IMR-90 (cell line): ENCODE data around the gene F13A1. TPM values are rescaled to one million over a fixed set of nuclear protein-coding genes. Genes with fewer than 3 reads are reported as not detected.
A peak's percentile ranks its signal among the peaks of the same experiment; 100 is the strongest.

Source experiments
- ATAC-seq: fragments of 200-7000 bp; cut with Tn5 transposase; 2 replicates; pipeline ENCODE4 v1.9.1; 2020; ENCODE audit warnings: low read depth, mild to moderate bottlenecking, moderate library complexity
- BruUV-seq: library from RNA; stranded (reverse); fragments of 400-500 nt; replicated peaks from 2 replicates; lab custom pipeline; 2021; lab: Mats Ljungman, UMichigan
- CTCF ChIA-PET: fragments of 300-600 bp; formaldehyde crosslinking; extraction: SDS; loops from one replicate; lab custom pipeline; 2021; ENCODE audit warnings: antibody characterized with exemption; lab: Yijun Ruan, JAX
- POLR2A ChIA-PET: fragments of 300-600 bp; sonication (Branson Sonifier 250); formaldehyde crosslinking; loops from one replicate; lab custom pipeline; 2022; ENCODE audit warnings: antibody characterized with exemption; ENCODE audit not compliant: unreplicated experiment; lab: Charles Lee
- DNase-seq: peaks from one replicate; pipeline ENCODE4 v3.0.0; 2013
- H2AFZ ChIP-seq: replicated peaks from 2 replicates; pipeline ENCODE3; 2013; ENCODE audit warnings: low read length, mild to moderate bottlenecking; ENCODE audit not compliant: poor library complexity
- H2AK5ac ChIP-seq: 2 replicates; pipeline ENCODE4 v1.6.1; 2013; ENCODE audit warnings: low read depth, low read length, inconsistent platforms
- H2AK9ac ChIP-seq: replicated peaks from 2 replicates; pipeline ENCODE3; 2013; ENCODE audit warnings: mild to moderate bottlenecking, low read depth, low read length, moderate library complexity; ENCODE audit not compliant: poor library complexity
- H2BK120ac ChIP-seq: 2 replicates; pipeline ENCODE4 v1.6.1; 2013; ENCODE audit warnings: low read depth, low read length, inconsistent platforms
- H2BK15ac ChIP-seq: 3 replicates; pipeline ENCODE4 v1.6.1; 2013; ENCODE audit warnings: low read depth, low read length, inconsistent platforms
- H2BK20ac ChIP-seq: 2 replicates; pipeline ENCODE4 v1.6.1; 2013; ENCODE audit warnings: low read depth, mild to moderate bottlenecking, inconsistent platforms, low read length, moderate library complexity
- H2BK5ac ChIP-seq: 2 replicates; pipeline ENCODE4 v1.6.1; 2013; ENCODE audit warnings: mild to moderate bottlenecking, low read depth, low read length, inconsistent platforms; ENCODE audit not compliant: poor library complexity, severe bottlenecking
- H3K14ac ChIP-seq: replicated peaks from 2 replicates; pipeline ENCODE4 v1.6.1; 2013; ENCODE audit warnings: low read depth, low read length, inconsistent platforms
- H3K18ac ChIP-seq: 2 replicates; pipeline ENCODE4 v1.6.1; 2013; ENCODE audit warnings: low read depth, low read length, control low read depth
- H3K23ac ChIP-seq: 2 replicates; pipeline ENCODE4 v1.6.1; 2013; ENCODE audit warnings: low read depth, low read length, inconsistent platforms
- H3K27ac ChIP-seq: 2 replicates; pipeline ENCODE4 v1.5.1; 2013; ENCODE audit warnings: mild to moderate bottlenecking, control low read depth, low read length; ENCODE audit not compliant: insufficient read depth
- H3K27me3 ChIP-seq: 2 replicates; pipeline ENCODE4 v1.6.1; 2013; ENCODE audit warnings: low read length; ENCODE audit not compliant: control insufficient read depth, insufficient read depth
- H3K36me3 ChIP-seq: 2 replicates; pipeline ENCODE4 v1.6.1; 2013; ENCODE audit warnings: low read length, mixed read lengths; ENCODE audit not compliant: control insufficient read depth, insufficient read depth
- H3K4ac ChIP-seq: 2 replicates; pipeline ENCODE4 v1.6.1; 2013; ENCODE audit warnings: low read depth, low read length, inconsistent platforms
- H3K4me1 ChIP-seq: 2 replicates; pipeline ENCODE4 v1.6.1; 2013; ENCODE audit warnings: low read length, mixed read lengths; ENCODE audit not compliant: control insufficient read depth, insufficient read depth
- H3K4me2 ChIP-seq: 2 replicates; pipeline ENCODE4 v1.6.1; 2013; ENCODE audit warnings: low read depth, mild to moderate bottlenecking, control low read depth, low read length, moderate library complexity
- H3K4me3 ChIP-seq: 2 replicates; pipeline ENCODE4 v1.5.1; 2013; ENCODE audit warnings: low read depth, mild to moderate bottlenecking, control low read depth, low read length, moderate library complexity; ENCODE audit not compliant: insufficient read depth
- H3K56ac ChIP-seq: 2 replicates; pipeline ENCODE4 v1.6.1; 2013; ENCODE audit warnings: low read length, inconsistent platforms; ENCODE audit not compliant: insufficient read depth; ENCODE audit errors: extremely low read depth
- H3K79me1 ChIP-seq, 2 experiments: 2 replicates each; pipeline ENCODE4 v1.6.1; 2013; ENCODE audit warnings: low read length in 2 of 2, inconsistent platforms in 1 of 2, low read depth in 1 of 2
- H3K9ac ChIP-seq: 2 replicates; pipeline ENCODE4 v1.6.1; 2013; ENCODE audit warnings: low read depth, low read length, control low read depth
- H3K9me1 ChIP-seq: 2 replicates; pipeline ENCODE4 v1.6.1; 2013; ENCODE audit warnings: low read length, inconsistent platforms; ENCODE audit not compliant: insufficient read depth
- H3K9me3 ChIP-seq: 2 replicates; pipeline ENCODE4 v1.6.1; 2013; ENCODE audit warnings: low read length; ENCODE audit not compliant: control insufficient read depth, insufficient read depth
- H4K20me1 ChIP-seq: 2 replicates; pipeline ENCODE4 v1.6.1; 2013; ENCODE audit warnings: low read length, inconsistent platforms; ENCODE audit not compliant: insufficient read depth
- H4K5ac ChIP-seq: 2 replicates; pipeline ENCODE4 v1.6.1; 2013; ENCODE audit warnings: mild to moderate bottlenecking, low read depth, low read length, control low read depth
- H4K8ac ChIP-seq, 2 experiments: 2 replicates each; pipeline ENCODE4 v1.6.1; 2013; ENCODE audit warnings: low read depth in 2 of 2, low read length in 2 of 2, control low read depth in 1 of 2, inconsistent platforms in 1 of 2
- H4K91ac ChIP-seq: 2 replicates; pipeline ENCODE4 v1.6.1; 2013; ENCODE audit warnings: low read depth, low read length, inconsistent platforms; ENCODE audit not compliant: insufficient read depth
- BHLHE40 ChIP-seq: fragments of 150-350 bp; IDR thresholded peaks from 2 replicates; pipeline ENCODE4 v1.6.1; 2016; ENCODE audit warnings: mild to moderate bottlenecking, low read depth, low read length
- CEBPB ChIP-seq: IDR thresholded peaks from 2 replicates; pipeline ENCODE4 v1.6.1; 2012; ENCODE audit warnings: low read depth, low read length, improper control_type of control experiment
- CHD1 ChIP-seq: IDR thresholded peaks from 2 replicates; pipeline ENCODE4 v1.6.1; 2012; ENCODE audit warnings: low read depth, low read length, improper control_type of control experiment
- FOS ChIP-seq: fragments of 150-350 bp; IDR thresholded peaks from 2 replicates; pipeline ENCODE4 v1.6.1; 2016; ENCODE audit warnings: low read depth, low read length
- MAFK ChIP-seq: IDR thresholded peaks from 2 replicates; pipeline ENCODE4 v1.6.1; 2012; ENCODE audit warnings: low read depth, low read length, improper control_type of control experiment
- MAZ ChIP-seq: IDR thresholded peaks from 2 replicates; pipeline ENCODE4 v1.6.1; 2012; ENCODE audit warnings: low read depth, mild to moderate bottlenecking, low read length, improper control_type of control experiment, moderate library complexity, borderline replicate concordance
- MXI1 ChIP-seq: IDR thresholded peaks from 2 replicates; pipeline ENCODE4 v1.6.1; 2012; ENCODE audit warnings: low read depth, mild to moderate bottlenecking, low read length, moderate library complexity, borderline replicate concordance
- NFE2L2 ChIP-seq: fragments of 150-350 bp; IDR thresholded peaks from 2 replicates; pipeline ENCODE4 v1.6.1; 2016; ENCODE audit warnings: low read depth, mild to moderate bottlenecking, low read length
- POLR2A ChIP-seq: IDR thresholded peaks from 2 replicates; pipeline ENCODE4 v1.6.1; 2012; ENCODE audit warnings: mild to moderate bottlenecking, low read depth, low read length
- RAD21 ChIP-seq: IDR thresholded peaks from 2 replicates; pipeline ENCODE4 v1.6.1; 2012; ENCODE audit warnings: low read length, improper control_type of control experiment
- RCOR1 ChIP-seq: IDR thresholded peaks from 2 replicates; pipeline ENCODE4 v1.6.1; 2012; ENCODE audit warnings: mild to moderate bottlenecking, low read length, improper control_type of control experiment; ENCODE audit not compliant: insufficient replicate concordance
- RFX5 ChIP-seq: IDR thresholded peaks from 2 replicates; pipeline ENCODE4 v1.8.0; 2012; ENCODE audit warnings: low read depth, mild to moderate bottlenecking, low read length, moderate library complexity
- SMC3 ChIP-seq: fragments of 150-350 bp; IDR thresholded peaks from 2 replicates; pipeline ENCODE4 v1.6.1; 2016; ENCODE audit warnings: low read depth, mild to moderate bottlenecking, antibody characterized with exemption, low read length, moderate library complexity
- WGBS, 2 experiments: methylation state at CpG; one replicate each; pipeline versions ENCODE4 v1.1.5 to v1.1.7; 2013; ENCODE audit warnings: missing lambda C conversion rate in 2 of 2; ENCODE audit not compliant: insufficient read length in 1 of 2; ENCODE audit errors: extremely low coverage in 2 of 2; 5-methylcytosine and 5-hydroxymethylcytosine counted together
- dilution Hi-C: fragments of 300-500 bp; cut with HindIII; formaldehyde crosslinking; loops from one replicate; pipeline ENCODE4 v1.14.3; 2018; ENCODE audit warnings: low sequenced_read_pairs; ENCODE audit not compliant: unreplicated experiment
- in situ Hi-C: fragments of 300-500 bp; cut with MboI; formaldehyde crosslinking; loops from 3 replicates; pipeline ENCODE4 v1.14.3; 2019; ENCODE audit warnings: low sequenced_read_pairs, inconsistent platforms, mixed read lengths
- intact Hi-C: fragments of 100-400 bp; cut with micrococcal nuclease; formaldehyde crosslinking; loops from 2 replicates; pipeline ENCODE4 v1.10.0; 2022
- polyA plus RNA-seq, 3 experiments: library from polyadenylated mRNA; depleted of rRNA; stranded (reverse); fragments of >200 nt; gene quantifications; 2 replicates each; pipeline ENCODE4 v1.2.3, GENCODE V29; 2012; ENCODE audit warnings: low replicate concordance in 1 of 3
- total RNA-seq: library from RNA; depleted of rRNA; stranded (reverse); fragments of >200 nt; gene quantifications from 2 replicates; pipeline ENCODE4 v1.2.3, GENCODE V29; 2012
- TF ChIP-seq, protein P1 (sequence below): fragments of 150-350 bp; IDR thresholded peaks from 2 replicates; pipeline ENCODE4 v1.6.1; 2016; ENCODE audit warnings: low read depth, mild to moderate bottlenecking, low read length, moderate library complexity, borderline replicate concordance
- TF ChIP-seq, protein P2 (sequence below): fragments of 150-350 bp; IDR thresholded peaks from 2 replicates; pipeline ENCODE4 v1.6.1; 2017; ENCODE audit warnings: mild to moderate bottlenecking, antibody characterized with exemption, low read length, low read depth
- TF ChIP-seq, protein P3 (sequence below): conservative IDR thresholded peaks from 2 replicates; pipeline ENCODE4 v1.5.1; 2012; ENCODE audit warnings: mild to moderate bottlenecking, low read depth, low read length, improper control_type of control experiment

F13A1 gene
- total and polyA plus RNA-seq, 2 of the 4 experiments (the other 2 are of a cell fraction) = not detected

DNA sequence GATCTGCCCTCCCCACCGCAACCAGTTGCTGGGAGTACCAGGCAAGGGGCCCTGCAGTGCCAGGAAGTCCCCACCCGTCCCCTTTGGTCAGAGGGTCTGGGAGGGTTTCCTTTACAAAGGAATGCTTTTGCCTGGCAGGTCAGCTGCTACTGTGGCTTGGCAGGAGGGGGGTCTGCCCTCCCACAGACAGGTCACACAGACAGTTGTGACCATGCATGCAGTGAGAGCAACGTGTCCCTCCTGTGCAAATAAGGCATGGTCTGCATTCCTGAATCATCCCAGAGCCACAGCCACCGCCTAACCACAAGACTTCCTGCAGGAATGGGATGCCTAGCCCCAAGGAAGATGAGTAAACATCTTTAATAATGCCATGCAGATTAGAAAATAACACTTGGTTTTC is 439 bp upstream of the F13A1 start:
- Histone ChIP-seq H3K18ac (no peak overlapping the region), H3K56ac (no peak overlapping the region), H4K8ac (no peak overlapping the region), H3K23ac (no peak overlapping the region), H2BK120ac (no peak overlapping the region), H3K79me1 (no peaks in the 10 kb centered on the region), H4K20me1 (no peaks in the 10 kb centered on the region), H4K91ac (no peak overlapping the region), H3K9me1 (no peaks in the 10 kb centered on the region), H3K27me3 (no peaks in the 10 kb centered on the region), H3K9me3 (peaks cover 30% of the 10 kb centered on the region), H2AK9ac (no peak overlapping the region), H2BK5ac (no peak overlapping the region), H4K5ac (no peak overlapping the region), H3K4me2 (no peak overlapping the region), H3K27ac (no peak overlapping the region), H2AFZ (peak overlapping the region; percentile 32), H2AK5ac (no peak overlapping the region), H2BK15ac (no peak overlapping the region), H3K36me3 (no peaks in the 10 kb centered on the region), H3K4ac (no peak overlapping the region), H3K4me1 (no peaks in the 10 kb centered on the region), H3K9ac (no peak overlapping the region), H2BK20ac (no peak overlapping the region), H3K4me3 (no peak overlapping the region), H3K14ac (no peak overlapping the region)
- ATAC-seq = no peak
- in situ Hi-C loops (no loop called here), dilution Hi-C loops (no loop called here), intact Hi-C loops (no loop called here)
- WGBS, 2 experiments = no CpG with 5 or more reads among the region's 4 CpGs
- ChIA-PET CTCF (no interaction called here), POLR2A (no interaction called here)
- no TSS peak for BruUV-seq
- DNase-seq = no peak
- TF ChIP-seq RFX5 (no peak), MAFK (no peak), MXI1 (no peak), CHD1 (no peak), MAZ (no peak), POLR2A (no peak), BHLHE40 (no peak), FOS (no peak), RCOR1 (no peak), NFE2L2 (no peak), CEBPB (no peak), RAD21 (no peak), SMC3 (no peak)
- TF ChIP-seq, protein P1, sequence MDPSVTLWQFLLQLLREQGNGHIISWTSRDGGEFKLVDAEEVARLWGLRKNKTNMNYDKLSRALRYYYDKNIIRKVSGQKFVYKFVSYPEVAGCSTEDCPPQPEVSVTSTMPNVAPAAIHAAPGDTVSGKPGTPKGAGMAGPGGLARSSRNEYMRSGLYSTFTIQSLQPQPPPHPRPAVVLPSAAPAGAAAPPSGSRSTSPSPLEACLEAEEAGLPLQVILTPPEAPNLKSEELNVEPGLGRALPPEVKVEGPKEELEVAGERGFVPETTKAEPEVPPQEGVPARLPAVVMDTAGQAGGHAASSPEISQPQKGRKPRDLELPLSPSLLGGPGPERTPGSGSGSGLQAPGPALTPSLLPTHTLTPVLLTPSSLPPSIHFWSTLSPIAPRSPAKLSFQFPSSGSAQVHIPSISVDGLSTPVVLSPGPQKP = no peak
- TF ChIP-seq, protein P2, sequence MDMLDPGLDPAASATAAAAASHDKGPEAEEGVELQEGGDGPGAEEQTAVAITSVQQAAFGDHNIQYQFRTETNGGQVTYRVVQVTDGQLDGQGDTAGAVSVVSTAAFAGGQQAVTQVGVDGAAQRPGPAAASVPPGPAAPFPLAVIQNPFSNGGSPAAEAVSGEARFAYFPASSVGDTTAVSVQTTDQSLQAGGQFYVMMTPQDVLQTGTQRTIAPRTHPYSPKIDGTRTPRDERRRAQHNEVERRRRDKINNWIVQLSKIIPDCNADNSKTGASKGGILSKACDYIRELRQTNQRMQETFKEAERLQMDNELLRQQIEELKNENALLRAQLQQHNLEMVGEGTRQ = no peak
- TF ChIP-seq, protein P3, sequence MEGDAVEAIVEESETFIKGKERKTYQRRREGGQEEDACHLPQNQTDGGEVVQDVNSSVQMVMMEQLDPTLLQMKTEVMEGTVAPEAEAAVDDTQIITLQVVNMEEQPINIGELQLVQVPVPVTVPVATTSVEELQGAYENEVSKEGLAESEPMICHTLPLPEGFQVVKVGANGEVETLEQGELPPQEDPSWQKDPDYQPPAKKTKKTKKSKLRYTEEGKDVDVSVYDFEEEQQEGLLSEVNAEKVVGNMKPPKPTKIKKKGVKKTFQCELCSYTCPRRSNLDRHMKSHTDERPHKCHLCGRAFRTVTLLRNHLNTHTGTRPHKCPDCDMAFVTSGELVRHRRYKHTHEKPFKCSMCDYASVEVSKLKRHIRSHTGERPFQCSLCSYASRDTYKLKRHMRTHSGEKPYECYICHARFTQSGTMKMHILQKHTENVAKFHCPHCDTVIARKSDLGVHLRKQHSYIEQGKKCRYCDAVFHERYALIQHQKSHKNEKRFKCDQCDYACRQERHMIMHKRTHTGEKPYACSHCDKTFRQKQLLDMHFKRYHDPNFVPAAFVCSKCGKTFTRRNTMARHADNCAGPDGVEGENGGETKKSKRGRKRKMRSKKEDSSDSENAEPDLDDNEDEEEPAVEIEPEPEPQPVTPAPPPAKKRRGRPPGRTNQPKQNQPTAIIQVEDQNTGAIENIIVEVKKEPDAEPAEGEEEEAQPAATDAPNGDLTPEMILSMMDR = no peak
